Parathyroid adenoma (tissue), 2 donors: Measurements from ENCODE around the gene SCARB1.

Source experiments
- H2AFZ ChIP-seq: fragments of 300-600 bp; sonication (generic); one replicate; pipeline ENCODE4 v1.7.0; 2017; ENCODE audit warnings: antibody characterized with exemption, mild to moderate bottlenecking
- H3K27ac ChIP-seq: fragments of 300-600 bp; sonication (generic); one replicate; pipeline ENCODE4 v1.7.0; 2017
- H3K27me3 ChIP-seq: fragments of 300-600 bp; sonication (generic); one replicate; pipeline ENCODE4 v1.7.0; 2017; ENCODE audit warnings: low read length; ENCODE audit not compliant: control insufficient read depth, insufficient read depth
- H3K36me3 ChIP-seq: fragments of 300-600 bp; sonication (generic); one replicate; pipeline ENCODE4 v1.7.0; 2017; ENCODE audit warnings: low read length; ENCODE audit not compliant: control insufficient read depth, insufficient read depth
- H3K4me1 ChIP-seq: fragments of 300-600 bp; sonication (generic); one replicate; pipeline ENCODE4 v1.7.0; 2017; ENCODE audit warnings: control low read depth
- H3K4me2 ChIP-seq: fragments of 300-600 bp; sonication (generic); one replicate; pipeline ENCODE4 v1.7.0; 2017; ENCODE audit warnings: low read length
- H3K4me3 ChIP-seq: fragments of 300-600 bp; sonication (generic); one replicate; pipeline ENCODE4 v1.7.0; 2017; ENCODE audit warnings: low read depth, low read length
- H3K79me2 ChIP-seq: fragments of 300-600 bp; sonication (generic); one replicate; pipeline ENCODE4 v1.7.0; 2017; ENCODE audit warnings: control low read depth
- H3K9ac ChIP-seq: fragments of 300-600 bp; sonication (generic); one replicate; pipeline ENCODE4 v1.7.0; 2017; ENCODE audit warnings: mild to moderate bottlenecking
- H3K9me3 ChIP-seq: fragments of 300-600 bp; sonication (generic); one replicate; pipeline ENCODE4 v1.7.0; 2017; ENCODE audit warnings: low read length; ENCODE audit not compliant: control insufficient read depth
- TF ChIP-seq, protein P1 (sequence below): fragments of 300-600 bp; sonication (generic); IDR thresholded peaks from one replicate; pipeline ENCODE4 v1.7.0; 2017; ENCODE audit warnings: antibody characterized with exemption, mild to moderate bottlenecking
- donor health status: primary hyperparathyroidism.

SCARB1 gene

DNA sequence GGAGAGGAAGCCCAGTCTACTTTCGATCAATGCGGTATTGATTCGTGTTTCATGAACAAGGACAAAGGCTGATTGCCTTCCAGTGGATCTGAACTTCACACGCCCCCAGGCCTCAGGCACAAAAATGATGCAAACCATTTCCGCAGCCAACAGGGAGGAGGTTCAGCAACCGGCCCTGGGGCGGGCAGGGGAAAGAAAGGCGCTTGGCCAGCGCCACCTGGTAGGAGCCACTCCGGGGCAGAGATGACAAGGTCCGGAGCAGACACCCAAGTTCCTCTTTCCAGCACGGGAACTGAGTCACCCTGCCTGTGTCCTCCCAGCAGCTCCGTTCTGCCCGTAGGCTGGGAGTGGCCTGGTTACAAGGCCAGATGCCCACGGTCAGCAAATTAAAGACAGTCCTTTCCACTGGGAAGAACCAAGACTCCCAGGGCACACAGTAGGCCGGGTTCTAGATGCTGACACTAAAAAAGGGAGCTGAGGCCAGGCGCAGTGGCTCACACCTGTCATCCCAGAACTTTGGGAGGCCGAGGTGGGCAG is 136.3 kb downstream of the SCARB1 start:
- Histone ChIP-seq H3K79me2 (no peaks in the 10 kb centered on the region), H3K27me3 (no peaks in the 10 kb centered on the region), H3K4me1 (no peaks in the 10 kb centered on the region), H2AFZ (no peak overlapping the region), H3K9ac (no peak overlapping the region), H3K4me2 (no peak overlapping the region), H3K4me3 (no peak overlapping the region), H3K9me3 (no peaks in the 10 kb centered on the region), H3K27ac (peak overlapping the region; percentile 47), H3K36me3 (no peaks in the 10 kb centered on the region)
- TF ChIP-seq, protein P1, sequence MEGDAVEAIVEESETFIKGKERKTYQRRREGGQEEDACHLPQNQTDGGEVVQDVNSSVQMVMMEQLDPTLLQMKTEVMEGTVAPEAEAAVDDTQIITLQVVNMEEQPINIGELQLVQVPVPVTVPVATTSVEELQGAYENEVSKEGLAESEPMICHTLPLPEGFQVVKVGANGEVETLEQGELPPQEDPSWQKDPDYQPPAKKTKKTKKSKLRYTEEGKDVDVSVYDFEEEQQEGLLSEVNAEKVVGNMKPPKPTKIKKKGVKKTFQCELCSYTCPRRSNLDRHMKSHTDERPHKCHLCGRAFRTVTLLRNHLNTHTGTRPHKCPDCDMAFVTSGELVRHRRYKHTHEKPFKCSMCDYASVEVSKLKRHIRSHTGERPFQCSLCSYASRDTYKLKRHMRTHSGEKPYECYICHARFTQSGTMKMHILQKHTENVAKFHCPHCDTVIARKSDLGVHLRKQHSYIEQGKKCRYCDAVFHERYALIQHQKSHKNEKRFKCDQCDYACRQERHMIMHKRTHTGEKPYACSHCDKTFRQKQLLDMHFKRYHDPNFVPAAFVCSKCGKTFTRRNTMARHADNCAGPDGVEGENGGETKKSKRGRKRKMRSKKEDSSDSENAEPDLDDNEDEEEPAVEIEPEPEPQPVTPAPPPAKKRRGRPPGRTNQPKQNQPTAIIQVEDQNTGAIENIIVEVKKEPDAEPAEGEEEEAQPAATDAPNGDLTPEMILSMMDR: no peak
